Mononuclear cell (primary cell): ENCODE results near the gene OR5H15. TPM values are rescaled to one million over a fixed set of nuclear protein-coding genes. Genes with fewer than 3 reads are reported as not detected.
"Not testable (repeated sequence)": the region's sequence is repeated elsewhere in the genome, so short reads cannot be mapped to it uniquely, and the experiment has no call there.

Experiments used
- H3K27me3 ChIP-seq: 2 replicates; pipeline ENCODE4 v1.6.0; 2011; ENCODE audit warnings: low read length, control low read depth; ENCODE audit not compliant: insufficient read depth
- H3K4me1 ChIP-seq: 2 replicates; pipeline ENCODE4 v1.5.1; 2011; ENCODE audit warnings: mild to moderate bottlenecking, low read length, control low read depth; ENCODE audit not compliant: insufficient read depth
- H3K4me3 ChIP-seq: 2 replicates; pipeline ENCODE4 v1.5.1; 2011; ENCODE audit warnings: mild to moderate bottlenecking, low read length, moderate library complexity
- H3K9me3 ChIP-seq: 2 replicates; pipeline ENCODE4 v1.5.1; 2011; ENCODE audit warnings: low read depth, mild to moderate bottlenecking, control low read depth, low read length
- total RNA-seq: library from RNA; depleted of rRNA; stranded (reverse); fragments of >200 nt; gene quantifications from one replicate; pipeline ENCODE4 v1.2.3, GENCODE V29; 2012

The OR5H15 gene
- not detected for total RNA-seq

GRCh38 chr3:98166396-98166795, at the start of gene OR5H15:
Gene OR5H15 (plus strand): TSS chr3:98166696. CDS start chr3:98168700, 2,004 bp downstream.
- no peak within 1 kb of the TSS for H3K4me3 ChIP-seq
- no peaks in the 10 kb centered on the region for H3K27me3 ChIP-seq
- H3K9me3 ChIP-seq, result no peaks in the 10 kb centered on the region
- no peaks in the 10 kb centered on the region for H3K4me1 ChIP-seq

GRCh38 chr3:98130421-98130820, 36.1 kb upstream of the OR5H15 start, which contains the start of gene OR5H1:
Gene OR5H1 (plus strand): TSS chr3:98130721. CDS start chr3:98132698, 1,977 bp downstream.
- Histone ChIP-seq H3K9me3 (no peaks in the 10 kb centered on the region), H3K4me1 (no peaks in the 10 kb centered on the region), H3K27me3 (no peaks in the 10 kb centered on the region), H3K4me3 (no peak within 1 kb of the TSS)

GRCh38 chr3:98136631-98137030, 29.9 kb upstream of the OR5H15 start:
- Histone ChIP-seq H3K9me3 (no peaks in the 10 kb centered on the region), H3K27me3 (no peaks in the 10 kb centered on the region), H3K4me3 (no peak overlapping the region), H3K4me1 (no peaks in the 10 kb centered on the region)

GRCh38 chr3:98137826-98138557, 28.5 kb upstream of the OR5H15 start:
- not testable (repeated sequence) for H3K9me3 ChIP-seq, H3K4me3 ChIP-seq, H3K27me3 ChIP-seq, H3K4me1 ChIP-seq

GRCh38 chr3:98140531-98140930, 26.0 kb upstream of the OR5H15 start:
- no peaks in the 10 kb centered on the region for H3K27me3 ChIP-seq
- H3K4me3 ChIP-seq, result no peak overlapping the region
- H3K4me1 ChIP-seq, result no peaks in the 10 kb centered on the region
- H3K9me3 ChIP-seq, result no peaks in the 10 kb centered on the region

- Histone ChIP-seq H3K4me1 (no peaks in the 10 kb centered on the region), H3K27me3 (no peaks in the 10 kb centered on the region), H3K9me3 (no peaks in the 10 kb centered on the region), H3K4me3 (no peak within 1 kb of the TSS)
Measured at GRCh38 chr3:98147179-98147578, 19.3 kb upstream of the OR5H15 start, which contains the start of gene OR5H14. Gene OR5H14 (plus strand): TSS chr3:98147479. CDS start chr3:98149386, 1,907 bp downstream.

GRCh38 chr3:98148751-98149150, 17.7 kb upstream of the OR5H15 start:
- H3K9me3 ChIP-seq, result no peaks in the 10 kb centered on the region
- H3K27me3 ChIP-seq, result no peaks in the 10 kb centered on the region
- H3K4me1 ChIP-seq, result no peaks in the 10 kb centered on the region
- H3K4me3 ChIP-seq, result no peak overlapping the region

GRCh38 chr3:98149456-98149855, 17.0 kb upstream of the OR5H15 start:
- H3K9me3 ChIP-seq, H3K4me1 ChIP-seq, H3K4me3 ChIP-seq, H3K27me3 ChIP-seq: not testable (repeated sequence)

GRCh38 chr3:98151241-98151640, 15.3 kb upstream of the OR5H15 start:
- Histone ChIP-seq H3K27me3 (no peaks in the 10 kb centered on the region), H3K4me3 (no peak overlapping the region), H3K4me1 (no peaks in the 10 kb centered on the region), H3K9me3 (no peaks in the 10 kb centered on the region)

GRCh38 chr3:98171071-98171470, 4.6 kb downstream of the OR5H15 start:
- Histone ChIP-seq H3K4me1 (no peaks in the 10 kb centered on the region), H3K27me3 (no peaks in the 10 kb centered on the region), H3K9me3 (no peaks in the 10 kb centered on the region), H3K4me3 (no peak overlapping the region)

- no peaks in the 10 kb centered on the region for H3K9me3 ChIP-seq
- H3K27me3 ChIP-seq, result no peaks in the 10 kb centered on the region
- no peaks in the 10 kb centered on the region for H3K4me1 ChIP-seq
- H3K4me3 ChIP-seq, result no peak overlapping the region
Measured at GRCh38 chr3:98172621-98173020, 6.1 kb downstream of the OR5H15 start.

GRCh38 chr3:98180319-98180890, 13.9 kb downstream of the OR5H15 start:
- H3K9me3 ChIP-seq, result no peaks in the 10 kb centered on the region
- H3K4me3 ChIP-seq, result no peak overlapping the region
- H3K27me3 ChIP-seq, result no peaks in the 10 kb centered on the region
- no peaks in the 10 kb centered on the region for H3K4me1 ChIP-seq

- Histone ChIP-seq H3K4me3 (no peak overlapping the region), H3K27me3 (no peaks in the 10 kb centered on the region), H3K4me1 (no peaks in the 10 kb centered on the region), H3K9me3 (no peaks in the 10 kb centered on the region)
Measured at GRCh38 chr3:98182196-98182595, 15.7 kb downstream of the OR5H15 start.

GRCh38 chr3:98185180-98185579, 18.7 kb downstream of the OR5H15 start:
- Histone ChIP-seq H3K9me3 (no peaks in the 10 kb centered on the region), H3K4me1 (no peaks in the 10 kb centered on the region), H3K4me3 (no peak overlapping the region), H3K27me3 (no peaks in the 10 kb centered on the region)

- H3K9me3 ChIP-seq, result no peaks in the 10 kb centered on the region
- no peaks in the 10 kb centered on the region for H3K4me1 ChIP-seq
- H3K4me3 ChIP-seq, result no peak overlapping the region
- no peaks in the 10 kb centered on the region for H3K27me3 ChIP-seq
Measured at GRCh38 chr3:98188545-98188944, 22.0 kb downstream of the OR5H15 start.

- not testable (repeated sequence) for H3K27me3 ChIP-seq, H3K4me3 ChIP-seq, H3K4me1 ChIP-seq, H3K9me3 ChIP-seq
Measured at GRCh38 chr3:98190911-98191310, 24.4 kb downstream of the OR5H15 start.
